EH (cell line): ENCODE data around the gene BABAM2.
A peak's percentile ranks its signal among the peaks of the same experiment; 100 is the strongest.

ENCODE experiments used
- DNase-seq: peaks from one replicate; pipeline ENCODE4 v3.0.0-alpha.2; 2015; ENCODE audit warnings: low read depth

The BABAM2 gene

DNA sequence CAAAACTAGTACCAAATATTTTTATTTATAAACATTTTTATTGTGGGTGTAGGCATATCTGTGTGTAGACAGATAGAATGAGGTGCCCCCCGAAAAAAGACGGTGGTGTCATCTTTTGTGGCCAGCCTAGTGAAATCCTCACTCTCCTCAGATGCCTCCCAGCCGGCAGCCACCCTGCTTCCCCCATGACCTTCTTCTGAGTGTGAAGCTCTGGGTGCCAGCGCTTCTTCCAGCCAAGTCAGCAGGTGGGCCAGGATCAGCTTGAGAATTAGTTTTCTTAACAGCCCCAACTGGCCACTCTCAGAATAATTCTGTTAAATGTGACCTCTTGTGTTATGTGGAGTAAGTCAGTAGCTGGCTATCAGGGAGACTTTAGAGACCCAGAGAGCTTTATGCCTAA is 272.5 kb downstream of the BABAM2 start:
- DNase-seq: no peak

DNA sequence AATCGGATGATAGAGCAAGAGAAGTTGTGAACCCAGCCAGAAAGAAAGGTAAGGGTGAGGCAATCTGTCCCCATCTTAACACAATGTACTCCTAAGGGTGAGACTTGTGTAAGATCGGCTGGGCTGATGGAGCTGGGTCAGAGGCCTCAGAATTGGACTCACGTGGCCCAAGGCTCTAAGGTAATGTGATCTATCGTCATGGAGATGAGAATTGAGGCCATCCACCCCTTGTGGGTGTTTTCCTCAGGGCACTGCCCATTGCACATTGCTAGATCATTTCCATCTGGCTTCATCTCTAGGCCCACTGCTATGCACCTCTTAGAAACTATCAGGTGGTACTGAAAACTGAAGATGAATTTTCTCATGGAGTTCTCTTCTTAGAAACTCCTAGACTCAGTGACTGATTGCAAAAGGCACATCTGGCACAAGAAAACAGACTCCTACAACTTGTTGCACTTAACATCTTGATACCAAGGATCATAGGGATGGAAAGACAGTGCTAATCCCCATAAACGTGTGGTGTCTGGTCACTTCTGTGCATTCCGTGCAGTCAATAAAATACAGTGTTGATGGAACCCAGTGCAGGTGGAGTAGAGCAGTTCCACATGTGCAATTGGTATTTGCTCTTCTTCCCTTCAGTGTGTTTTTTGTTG is 273.2 kb downstream of the BABAM2 start:
- DNase-seq: no peak

DNA sequence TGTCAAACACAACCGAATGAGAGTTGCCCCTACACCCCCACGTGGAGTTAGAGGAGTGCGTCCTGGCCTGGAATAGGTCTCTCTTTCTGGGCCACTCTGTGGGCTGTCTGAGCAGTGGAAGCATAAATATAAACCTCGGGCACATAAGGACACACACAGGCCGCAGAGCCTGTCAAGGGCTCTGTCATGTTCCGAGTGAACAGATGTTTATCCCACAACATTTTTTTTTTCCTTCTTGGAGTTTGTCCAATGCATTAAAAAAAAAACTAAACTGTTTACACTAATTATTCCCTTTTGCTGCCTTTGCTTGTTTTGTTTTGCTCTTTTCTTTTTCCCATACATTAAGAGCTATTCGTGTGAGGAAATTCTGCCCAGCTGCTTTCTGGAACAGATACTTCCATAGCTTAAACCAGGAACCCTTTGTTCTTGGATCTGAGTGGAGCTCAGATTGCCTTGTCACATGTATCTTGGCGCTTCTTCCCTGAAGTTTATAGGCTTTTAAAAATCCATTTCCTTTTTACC is 273.8 kb downstream of the BABAM2 start:
- DNase-seq: peak; percentile 66

DNA sequence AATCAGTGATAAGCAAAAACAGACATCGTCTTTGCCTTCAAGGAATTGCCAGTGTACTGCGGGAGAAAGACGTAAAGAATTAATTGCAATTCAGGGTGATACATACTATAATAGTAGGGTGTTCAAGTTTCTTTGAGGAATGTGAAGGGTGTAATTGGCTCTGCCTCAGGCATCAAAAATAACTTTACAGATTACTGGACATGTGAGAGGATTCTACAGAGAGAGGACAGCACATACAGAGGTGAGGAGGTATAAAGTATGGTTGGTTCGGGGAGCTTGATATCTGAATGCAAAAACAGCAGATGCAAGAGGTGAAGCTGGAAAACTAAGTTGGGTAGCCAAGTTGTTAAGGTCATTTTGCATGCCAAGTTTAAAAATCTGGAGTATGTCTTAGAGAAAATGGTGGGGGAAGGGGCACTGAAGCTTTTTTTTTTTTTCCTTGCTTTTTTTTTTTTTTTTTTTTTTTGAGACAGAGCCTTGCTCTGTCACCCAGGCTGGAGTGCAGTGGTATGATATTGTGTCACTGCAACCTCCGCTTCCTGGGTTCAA is 274.6 kb downstream of the BABAM2 start:
- peak; percentile 27 for DNase-seq

DNA sequence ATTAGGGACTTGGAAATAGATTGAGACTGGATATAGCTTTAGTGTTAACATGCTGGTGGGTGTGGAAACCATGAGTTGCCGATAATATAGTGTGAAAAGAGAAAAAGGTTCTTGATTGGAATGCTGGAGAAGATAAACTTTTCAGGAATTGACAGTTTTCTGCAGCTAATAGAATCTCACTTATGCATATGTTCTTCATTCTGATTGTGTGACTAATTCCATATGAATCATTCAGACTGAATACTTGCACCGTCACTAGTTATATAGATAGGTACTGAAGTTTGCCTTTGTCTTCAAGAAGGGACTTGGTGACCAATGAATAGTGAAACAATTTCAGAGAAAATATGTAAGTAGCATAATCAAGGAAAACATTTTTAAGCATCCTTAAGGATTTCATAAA is 276.4 kb downstream of the BABAM2 start:
- DNase-seq: peak; percentile 64

DNA sequence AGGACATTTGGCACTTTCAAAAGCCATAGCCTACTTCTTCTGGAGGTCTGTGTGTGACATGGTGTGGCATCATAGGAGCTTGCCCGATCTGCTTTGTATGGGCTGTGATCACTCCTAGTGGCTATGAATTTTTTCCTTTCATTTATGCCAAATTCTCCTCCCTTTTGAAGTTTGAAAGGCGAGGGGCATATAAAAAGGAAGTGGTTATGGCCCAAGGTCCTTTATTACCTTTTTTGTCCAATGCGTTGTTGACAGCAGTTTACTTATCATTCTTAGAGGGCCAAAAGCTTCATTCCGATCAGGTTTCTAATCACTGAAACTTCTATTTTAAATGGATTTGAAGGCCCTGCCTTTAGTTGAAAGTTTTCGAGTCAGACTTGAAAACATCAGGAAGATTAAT is 277.8 kb downstream of the BABAM2 start:
- no peak for DNase-seq

DNA sequence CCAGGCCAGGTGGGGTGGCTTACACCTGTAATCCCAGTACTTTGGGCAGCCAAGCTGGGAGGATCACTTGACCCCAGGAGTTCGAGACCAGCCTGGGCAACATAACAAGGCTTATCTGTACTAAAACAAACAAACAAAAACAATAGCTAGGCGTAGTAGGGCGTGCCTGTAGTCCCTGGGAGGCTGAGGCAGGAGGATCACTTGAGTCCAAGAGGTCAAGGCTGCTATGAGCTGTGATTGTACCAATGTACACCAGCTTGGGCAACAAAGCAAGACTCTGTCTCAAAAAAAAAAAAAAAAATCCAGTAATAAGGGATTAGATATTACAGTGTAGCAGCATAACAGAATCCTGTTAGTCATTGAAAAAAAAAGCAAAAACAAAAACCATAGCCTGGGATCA is 279.0 kb downstream of the BABAM2 start:
- DNase-seq: no peak

DNA sequence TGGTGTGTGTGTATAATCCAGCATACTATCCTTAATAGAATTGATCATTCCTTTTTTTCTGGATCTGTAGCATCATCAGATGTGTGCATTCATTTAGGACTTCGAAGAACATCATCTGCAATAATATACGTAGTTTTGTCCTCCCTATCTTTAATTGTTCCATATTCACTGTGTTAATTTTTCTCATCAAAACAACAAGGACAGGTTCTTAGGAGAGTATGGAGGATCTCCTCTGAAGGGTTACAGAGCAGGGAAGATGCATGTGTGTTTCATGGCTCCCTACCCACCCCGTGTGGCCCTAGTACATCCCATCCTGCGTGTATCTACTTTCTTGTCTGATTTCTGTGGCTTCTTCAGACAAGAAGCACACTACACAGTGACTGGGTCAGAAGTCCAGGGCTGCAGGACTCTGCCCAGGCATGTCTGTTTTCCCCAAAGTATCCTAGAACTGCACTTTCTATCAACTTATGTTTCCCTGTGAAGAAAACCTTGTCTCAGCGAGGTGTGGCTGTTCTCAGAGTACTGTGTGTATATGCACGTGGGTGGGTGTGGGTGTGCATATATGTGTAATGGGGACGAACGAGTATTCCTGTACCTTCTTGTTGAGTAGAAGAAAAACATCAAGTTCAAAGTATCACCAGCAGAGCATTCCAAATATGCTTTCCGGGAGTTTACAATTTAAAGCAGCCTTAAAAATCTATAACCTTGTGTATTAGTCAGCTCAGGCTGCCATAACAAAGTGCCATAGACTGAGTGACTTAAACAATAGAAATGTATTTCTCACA is 281.8 kb downstream of the BABAM2 start:
- peak; percentile 41 for DNase-seq

DNA sequence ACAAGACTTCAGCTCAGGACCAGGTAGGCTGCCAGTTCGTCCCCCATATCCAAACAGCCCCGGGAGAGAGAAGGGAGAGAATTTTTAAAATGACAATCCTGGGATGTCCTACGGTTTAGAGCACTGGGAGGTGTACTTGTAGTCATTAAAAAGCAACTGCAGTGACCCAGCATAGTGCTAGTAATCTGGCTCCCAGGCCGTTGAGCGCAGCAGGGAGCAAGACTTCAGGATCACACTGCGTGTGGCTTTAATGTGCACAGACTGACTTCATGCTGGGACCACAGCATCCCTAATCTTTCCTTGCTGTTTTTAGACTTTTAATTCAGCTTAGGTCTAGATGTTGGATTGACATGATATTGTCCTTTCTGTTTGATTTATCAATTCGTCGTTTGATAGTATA is 282.8 kb downstream of the BABAM2 start:
- DNase-seq: no peak

DNA sequence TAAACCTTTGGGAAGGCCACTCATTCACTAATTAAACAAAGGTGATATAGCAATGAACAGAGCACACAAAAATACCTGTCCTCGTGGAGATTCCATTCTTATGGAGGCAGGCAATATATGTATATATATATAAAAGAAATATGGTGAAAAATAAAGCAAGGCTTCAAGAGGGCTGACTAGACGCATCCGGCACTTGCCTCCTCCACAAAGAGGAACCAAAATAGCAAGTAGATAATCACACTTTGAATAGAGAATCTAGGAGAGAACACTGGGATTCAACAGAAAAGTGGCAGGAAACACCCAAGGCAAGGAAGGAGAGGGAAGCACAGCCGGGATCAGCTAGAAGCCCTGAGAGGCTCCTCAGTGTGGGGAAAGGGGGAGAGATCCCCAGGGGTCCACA is 283.7 kb downstream of the BABAM2 start:
- no peak for DNase-seq

DNA sequence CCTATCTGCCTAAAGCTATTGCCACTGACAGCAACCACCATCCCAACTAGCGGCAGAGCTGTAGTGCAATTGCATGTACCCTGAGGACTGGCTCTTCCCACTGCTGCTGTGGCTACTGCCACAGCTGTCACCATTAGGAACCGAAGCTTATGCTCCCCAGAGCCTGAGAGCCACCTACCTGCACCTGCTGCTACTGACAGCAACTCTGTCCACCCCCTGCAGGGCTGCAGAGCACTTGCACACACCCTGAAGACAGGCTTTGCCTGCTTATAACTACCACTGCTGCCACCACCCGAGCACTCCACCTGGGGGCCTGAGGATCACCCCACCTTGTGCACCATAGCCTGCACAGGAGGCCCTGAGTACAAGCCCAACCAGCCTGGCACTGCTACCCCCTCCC is 284.5 kb downstream of the BABAM2 start:
- no peak for DNase-seq

DNA sequence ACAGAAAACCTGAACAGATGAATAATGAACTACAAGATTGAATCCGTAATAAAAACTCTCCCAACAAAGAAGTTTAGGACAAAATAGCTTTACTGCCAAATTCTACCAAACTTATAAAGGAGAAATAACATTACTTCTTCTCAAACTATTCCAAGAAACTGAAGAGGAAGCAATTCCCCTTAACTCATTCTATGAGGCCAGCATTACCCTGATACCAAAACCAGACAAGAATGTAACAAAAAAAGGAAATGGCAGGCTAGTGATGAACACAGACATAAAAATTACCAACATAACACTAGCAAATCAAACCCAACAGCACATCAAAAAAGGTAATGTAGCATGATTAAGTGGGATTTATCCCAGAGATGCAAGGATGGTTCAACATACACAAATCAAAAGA is 288.4 kb downstream of the BABAM2 start:
- DNase-seq: no peak

DNA sequence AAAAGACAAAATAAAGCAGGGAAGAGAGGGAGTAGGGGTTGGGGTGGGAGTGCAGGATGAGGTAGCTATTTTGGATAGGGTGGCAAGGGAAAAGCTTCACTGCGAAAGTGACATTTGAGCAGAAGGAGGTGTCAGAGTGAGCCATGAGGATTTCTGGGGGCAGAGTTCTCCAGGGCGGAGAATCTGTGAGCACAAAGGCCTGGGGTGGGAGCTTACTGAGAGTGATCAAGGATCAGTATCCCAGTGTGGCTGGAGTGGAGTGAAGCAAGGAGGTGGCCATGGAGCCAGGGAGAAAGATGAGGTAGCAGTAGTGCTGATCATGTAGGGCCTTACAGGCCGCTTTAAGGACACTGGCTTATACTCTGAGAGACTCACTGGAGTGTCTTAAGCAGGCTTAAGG is 291.3 kb downstream of the BABAM2 start:
- DNase-seq: no peak

DNA sequence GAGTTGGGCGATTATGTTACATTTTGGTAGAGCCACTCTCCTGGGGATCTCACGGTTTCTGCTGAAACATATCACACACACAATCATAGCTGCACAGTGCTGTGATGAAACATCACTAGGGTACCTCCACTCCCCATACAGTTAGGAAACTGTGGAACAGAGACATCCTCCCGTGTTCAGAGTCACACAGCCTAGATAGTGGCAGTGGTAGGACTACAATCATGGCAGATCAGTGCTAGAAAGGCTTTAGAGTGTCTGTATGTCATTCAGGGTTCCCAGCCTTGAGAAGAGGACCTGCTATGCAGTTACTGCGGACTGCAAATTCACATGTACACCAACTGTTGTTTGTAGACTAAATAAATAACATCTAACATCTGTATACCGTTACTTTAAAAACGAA is 291.8 kb downstream of the BABAM2 start:
- DNase-seq: no peak

DNA sequence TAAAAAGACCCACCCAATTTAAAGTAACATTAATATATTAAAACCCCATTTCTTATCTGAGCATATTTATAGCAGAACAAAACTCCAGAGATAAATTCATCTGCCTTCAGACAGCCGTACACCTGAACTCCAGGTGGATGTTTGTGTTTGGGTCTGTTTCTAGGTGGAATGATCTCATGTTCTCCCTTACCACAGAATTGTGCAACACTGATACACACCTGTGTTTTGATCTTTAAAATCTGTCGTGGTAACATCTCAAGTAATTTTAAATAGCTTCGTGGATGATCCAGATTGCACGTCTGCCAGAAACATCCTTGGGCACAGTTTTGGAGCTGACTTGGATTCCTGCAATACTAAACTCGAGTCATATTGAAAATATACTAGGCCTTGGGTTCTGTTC is 294.6 kb downstream of the BABAM2 start:
- no peak for DNase-seq

DNA sequence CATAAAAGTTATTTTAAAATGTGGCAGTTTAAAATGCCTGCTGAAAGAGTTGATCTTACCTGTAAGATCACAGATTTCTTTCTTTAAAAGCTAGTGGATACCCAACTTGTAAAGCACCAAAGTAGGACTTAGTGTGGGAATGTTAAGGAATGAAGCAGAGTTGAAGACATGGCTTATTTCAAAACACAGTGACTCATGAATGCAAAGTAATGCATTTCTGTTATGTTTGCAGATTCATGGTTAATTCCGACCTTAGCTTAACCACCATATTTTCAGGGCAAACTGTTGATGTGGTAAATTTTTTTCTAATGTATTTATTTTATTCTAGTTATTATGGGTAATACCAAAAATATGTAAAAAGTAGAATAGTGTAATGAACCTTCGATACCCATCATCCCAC is 295.4 kb downstream of the BABAM2 start:
- DNase-seq: peak; percentile 84

DNA sequence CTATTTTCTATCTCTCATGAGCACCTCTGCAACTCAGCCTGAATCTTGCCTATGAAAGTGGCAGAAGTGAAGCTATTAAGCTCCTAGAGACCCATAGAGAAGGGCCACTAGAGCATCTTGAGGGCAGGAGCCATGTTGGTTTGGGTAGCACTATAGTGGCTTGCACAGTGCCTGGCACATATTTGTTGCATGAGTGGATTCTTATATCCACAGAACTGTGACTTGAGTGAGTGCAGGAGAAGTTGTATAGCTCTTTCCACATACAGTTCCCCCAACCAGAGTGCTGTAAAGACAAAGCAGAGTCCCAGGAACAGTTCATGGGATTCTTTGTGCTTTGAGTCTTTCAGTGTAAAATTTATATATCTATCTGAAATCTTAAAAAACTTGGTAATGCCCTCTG is 296.7 kb downstream of the BABAM2 start:
- no peak for DNase-seq

DNA sequence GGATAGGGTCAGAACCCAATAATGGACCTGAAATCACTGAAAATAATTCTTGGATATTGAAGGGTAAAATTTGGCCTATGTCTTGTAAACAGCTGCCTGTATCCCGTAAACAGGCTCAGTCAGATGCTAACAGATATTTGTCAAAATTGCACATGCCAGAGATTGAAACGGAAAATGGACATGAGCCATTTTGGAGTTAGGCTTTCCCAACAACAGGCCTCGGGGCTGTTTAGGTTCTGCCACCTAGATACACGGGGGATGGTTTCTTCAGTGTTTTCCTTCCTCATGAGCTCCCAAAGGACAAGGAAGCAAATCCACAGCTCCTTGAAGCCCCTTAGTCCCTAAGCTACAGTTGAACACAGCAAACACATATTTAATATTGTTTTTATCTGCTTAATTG is 297.9 kb downstream of the BABAM2 start:
- DNase-seq: no peak

DNA sequence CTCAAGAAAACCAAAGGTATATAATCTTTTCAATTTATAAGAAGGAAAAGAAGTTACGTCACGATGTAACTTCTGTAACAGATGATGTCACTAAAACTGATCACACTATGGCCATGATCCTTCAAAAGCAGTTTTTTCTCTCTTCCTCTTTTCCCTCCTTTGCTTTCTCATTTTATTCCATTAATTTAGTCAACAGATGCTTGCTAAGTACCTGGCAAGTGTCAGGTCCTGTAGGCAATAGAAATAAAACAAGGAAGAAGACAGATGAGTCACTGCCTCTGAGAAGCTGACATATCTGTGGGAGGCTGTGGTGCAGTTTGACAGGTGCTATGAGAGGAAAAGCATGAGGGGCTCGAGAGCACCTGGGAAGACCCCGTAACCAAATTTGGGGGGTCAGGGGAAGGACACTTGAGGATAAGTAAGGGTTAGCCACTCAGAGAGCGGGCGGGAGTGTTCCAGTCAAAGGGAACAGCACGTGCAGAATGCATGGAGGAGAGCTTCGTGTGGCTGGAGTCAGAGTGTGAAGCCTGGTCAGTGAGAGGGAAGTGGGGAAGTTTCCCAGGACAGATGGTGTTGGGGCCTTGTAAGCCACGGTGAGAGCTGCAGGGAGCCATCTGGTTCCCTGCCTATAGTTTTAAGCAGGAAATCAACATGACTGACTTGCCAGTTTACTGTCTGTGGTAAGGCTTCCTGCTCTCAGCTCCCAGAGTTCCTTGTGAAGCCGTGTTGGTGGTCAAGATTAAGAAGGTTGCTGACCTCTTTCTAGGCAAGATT is 303.3 kb downstream of the BABAM2 start:
- peak; percentile 40 for DNase-seq

DNA sequence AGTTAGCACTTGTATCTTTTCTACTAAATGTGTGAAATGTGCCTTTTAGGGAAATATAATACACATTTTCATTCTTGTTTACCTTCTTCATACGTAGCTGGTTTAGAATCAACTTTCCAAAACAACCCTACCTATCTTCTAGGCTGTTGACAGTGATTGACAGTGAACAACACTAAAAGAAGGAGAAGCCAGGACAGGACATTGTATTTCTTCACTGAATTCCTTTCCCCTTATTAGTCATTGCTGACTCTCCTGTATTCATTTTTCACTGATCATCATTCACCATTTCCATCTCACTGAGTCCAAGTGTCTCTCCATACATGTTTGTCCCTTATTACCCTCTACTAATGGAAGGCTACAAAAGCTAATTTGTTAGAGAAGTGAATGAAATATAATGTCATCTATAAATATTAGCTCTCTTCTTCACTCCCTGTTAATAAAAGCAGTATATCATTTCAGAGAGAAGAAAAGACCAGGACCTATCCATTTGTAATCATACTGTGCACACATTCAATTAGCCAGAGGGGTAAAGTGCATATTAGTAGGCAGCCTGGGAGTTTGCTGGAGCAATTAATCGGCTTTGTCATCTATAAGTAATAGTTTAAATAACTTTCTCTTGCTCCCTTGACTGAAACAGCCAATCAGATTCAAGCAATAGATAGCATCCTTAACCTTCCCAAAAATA is 309.6 kb downstream of the BABAM2 start:
- peak; percentile 18 for DNase-seq

DNA sequence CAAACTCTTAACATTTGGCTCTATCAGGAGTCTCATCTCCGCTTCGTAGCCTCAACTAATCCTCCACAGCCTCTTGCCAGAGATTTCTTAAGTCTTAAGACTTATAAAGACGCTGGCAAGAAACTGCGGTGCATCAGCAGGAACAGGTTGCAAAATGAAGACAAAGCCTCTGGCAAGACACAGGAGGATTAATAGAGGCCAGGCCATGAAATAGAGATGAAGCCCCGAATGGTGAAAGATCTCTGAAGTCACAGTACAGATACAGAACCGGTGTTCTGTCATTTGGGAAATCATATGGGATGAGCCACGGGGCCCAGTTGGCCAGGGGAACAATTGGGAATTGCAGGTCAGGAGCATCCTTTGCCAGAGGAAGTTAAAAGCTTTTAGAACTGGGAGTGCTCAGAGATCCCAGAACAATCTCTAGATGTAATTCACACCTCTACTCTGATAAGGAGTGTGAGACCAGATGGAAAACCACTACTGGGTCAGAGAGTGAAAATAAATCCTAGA is 311.2 kb downstream of the BABAM2 start:
- DNase-seq: no peak

DNA sequence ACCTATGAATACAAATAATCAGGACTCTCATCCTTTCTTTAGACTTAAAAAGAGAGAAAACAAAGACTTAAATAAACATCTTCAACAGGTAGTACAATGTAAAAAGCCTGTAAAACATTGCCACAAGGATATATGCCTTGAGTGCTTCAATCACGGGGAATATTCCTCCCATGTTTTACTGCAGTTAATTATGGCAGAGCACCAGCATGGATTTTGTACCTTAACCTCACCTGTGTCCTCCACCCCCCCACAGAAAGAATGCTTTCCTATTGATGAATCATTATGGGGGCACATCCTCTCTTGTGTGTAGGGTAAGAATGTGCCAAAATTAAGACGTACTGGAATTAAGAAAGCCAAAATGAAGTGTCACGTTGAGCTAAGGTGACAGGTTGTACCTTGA is 312.2 kb downstream of the BABAM2 start:
- no peak for DNase-seq
